Measurements from ENCODE around the gene EVX2.

EVX2 gene

DNA sequence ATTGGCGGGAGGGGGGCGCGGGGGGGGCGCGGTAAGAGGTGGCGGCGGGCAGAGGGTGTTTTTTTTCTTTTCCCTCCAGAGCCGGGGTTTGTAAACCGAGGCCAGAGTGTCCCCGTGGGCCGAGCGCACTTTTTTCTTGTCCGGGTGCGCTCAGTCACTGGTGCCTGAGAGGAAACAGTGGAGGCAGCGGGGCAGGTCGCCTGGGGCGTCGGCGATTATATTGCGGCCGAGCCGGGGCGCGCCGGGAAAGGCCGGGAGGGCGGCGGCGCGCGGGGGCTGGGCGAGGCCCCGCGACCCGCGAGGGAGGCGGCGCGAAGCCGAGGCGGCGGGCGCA is 46.0 kb upstream of the EVX2 start:
- H3K4me3 ChIP-seq (ENCODE audit: low read depth, low read length): no peak overlapping the region
- TF ChIP-seq, protein P1, sequence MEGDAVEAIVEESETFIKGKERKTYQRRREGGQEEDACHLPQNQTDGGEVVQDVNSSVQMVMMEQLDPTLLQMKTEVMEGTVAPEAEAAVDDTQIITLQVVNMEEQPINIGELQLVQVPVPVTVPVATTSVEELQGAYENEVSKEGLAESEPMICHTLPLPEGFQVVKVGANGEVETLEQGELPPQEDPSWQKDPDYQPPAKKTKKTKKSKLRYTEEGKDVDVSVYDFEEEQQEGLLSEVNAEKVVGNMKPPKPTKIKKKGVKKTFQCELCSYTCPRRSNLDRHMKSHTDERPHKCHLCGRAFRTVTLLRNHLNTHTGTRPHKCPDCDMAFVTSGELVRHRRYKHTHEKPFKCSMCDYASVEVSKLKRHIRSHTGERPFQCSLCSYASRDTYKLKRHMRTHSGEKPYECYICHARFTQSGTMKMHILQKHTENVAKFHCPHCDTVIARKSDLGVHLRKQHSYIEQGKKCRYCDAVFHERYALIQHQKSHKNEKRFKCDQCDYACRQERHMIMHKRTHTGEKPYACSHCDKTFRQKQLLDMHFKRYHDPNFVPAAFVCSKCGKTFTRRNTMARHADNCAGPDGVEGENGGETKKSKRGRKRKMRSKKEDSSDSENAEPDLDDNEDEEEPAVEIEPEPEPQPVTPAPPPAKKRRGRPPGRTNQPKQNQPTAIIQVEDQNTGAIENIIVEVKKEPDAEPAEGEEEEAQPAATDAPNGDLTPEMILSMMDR (conservative IDR thresholded peaks at IDR 0.05; ENCODE audit: low read depth, low read length): no peak
- no peak for DNase-seq (ENCODE audit: low read depth)

- no peak for DNase-seq (ENCODE audit: low read depth)
- no peak within 1 kb of the TSS for H3K4me3 ChIP-seq (ENCODE audit: low read depth, low read length)
- TF ChIP-seq, protein P1 (conservative IDR thresholded peaks at IDR 0.05; ENCODE audit: low read depth, low read length): no peak
Observed at GRCh38 chr2:176128982-176129796, 45.4 kb upstream of the EVX2 start, which contains the start of gene HOXD8. Gene HOXD8 (plus strand): TSS chr2:176129705. CDS start chr2:176130367, 662 bp downstream.

GRCh38 chr2:176128172-176128981 is 44.6 kb upstream of the EVX2 start:
- DNase-seq (ENCODE audit: low read depth): no peak
- H3K4me3 ChIP-seq (ENCODE audit: low read depth, low read length): no peak overlapping the region
- TF ChIP-seq, protein P1 (conservative IDR thresholded peaks at IDR 0.05; ENCODE audit: low read depth, low read length): no peak

DNA sequence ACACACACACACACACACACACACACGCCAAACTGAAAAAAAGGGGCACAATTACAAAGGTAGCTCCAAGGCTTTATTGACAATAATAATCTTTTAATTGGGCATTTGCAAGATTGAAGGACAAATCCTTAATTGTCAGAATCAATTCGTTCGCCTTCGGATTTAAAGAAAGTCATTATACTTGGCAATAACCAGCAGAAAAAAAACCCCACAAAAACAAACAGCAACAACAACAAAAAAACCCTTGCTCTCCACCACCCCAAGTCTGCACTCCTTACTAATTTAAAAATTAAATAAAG is 44.0 kb upstream of the EVX2 start:
- TF ChIP-seq, protein P1 (conservative IDR thresholded peaks at IDR 0.05; ENCODE audit: low read depth, low read length): no peak
- no peak overlapping the region for H3K4me3 ChIP-seq (ENCODE audit: low read depth, low read length)
- DNase-seq (ENCODE audit: low read depth): no peak

GRCh38 chr2:176126929-176127773 is 43.4 kb upstream of the EVX2 start:
- no peak overlapping the region for H3K4me3 ChIP-seq (ENCODE audit: low read depth, low read length)
- DNase-seq (ENCODE audit: low read depth): peak; percentile 72
- TF ChIP-seq, protein P1 (conservative IDR thresholded peaks at IDR 0.05; ENCODE audit: low read depth, low read length): peak; percentile 86

- H3K4me3 ChIP-seq (ENCODE audit: low read depth, low read length): no peak overlapping the region
- TF ChIP-seq, protein P1 (conservative IDR thresholded peaks at IDR 0.05; ENCODE audit: low read depth, low read length): no peak
- DNase-seq (ENCODE audit: low read depth): no peak
Observed at GRCh38 chr2:176125772-176126054, 42.0 kb upstream of the EVX2 start.
